Measurements from ENCODE around the gene PLCH2.

Gene PLCH2

GRCh38 chr1:2429780-2430591 lies 46.1 kb upstream of the PLCH2 start:
- TF ChIP-seq CTCF (IDR thresholded peaks at IDR 0.05; ENCODE audit: unreplicated experiment in 3 of 3) = no peak
- H3K9me3 Mint-ChIP-seq = no peaks in the 10 kb centered on the region
- peaks cover 18% of the 10 kb centered on the region for H3K27me3 Mint-ChIP-seq (ENCODE audit: low read depth)
- no peaks in the 10 kb centered on the region for H3K4me1 Mint-ChIP-seq
- no peaks in the 10 kb centered on the region for H3K36me3 Mint-ChIP-seq (ENCODE audit: low read depth)
- no peak overlapping the region for H3K27ac Mint-ChIP-seq
- H3K4me3 Mint-ChIP-seq = no peak overlapping the region

- no peak for TF ChIP-seq CTCF (IDR thresholded peaks at IDR 0.05; ENCODE audit: unreplicated experiment in 3 of 3)
- H3K27me3 Mint-ChIP-seq (ENCODE audit: low read depth) = peaks cover 23% of the 10 kb centered on the region
Measured at GRCh38 chr1:2430592-2430973, 45.5 kb upstream of the PLCH2 start.

DNA sequence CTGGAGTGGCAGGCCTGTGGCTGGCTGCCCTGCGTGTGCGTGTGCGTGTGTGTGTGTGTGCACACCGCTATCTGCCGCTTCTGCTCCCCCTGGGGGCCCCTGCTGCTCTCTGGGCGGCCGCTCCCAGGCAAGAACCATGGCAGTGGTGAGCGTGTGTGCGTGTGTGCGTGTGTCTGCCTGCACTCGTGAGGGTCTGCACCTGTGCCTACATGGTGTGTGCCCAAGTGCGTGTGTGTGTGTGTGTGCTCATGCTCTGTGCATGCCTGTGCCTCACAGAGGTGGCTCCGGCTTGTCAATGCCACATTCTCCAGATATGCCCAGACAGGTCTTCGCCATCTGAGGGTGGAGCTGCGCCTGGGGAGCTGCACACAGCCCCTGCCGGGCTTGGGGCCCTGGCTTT lies 45.0 kb upstream of the PLCH2 start:
- no peak for TF ChIP-seq CTCF (IDR thresholded peaks at IDR 0.05; ENCODE audit: unreplicated experiment in 3 of 3)
- no peaks in the 10 kb centered on the region for H3K9me3 Mint-ChIP-seq
- no peak overlapping the region for H3K27ac Mint-ChIP-seq
- H3K36me3 Mint-ChIP-seq (ENCODE audit: low read depth) = no peaks in the 10 kb centered on the region
- H3K27me3 Mint-ChIP-seq (ENCODE audit: low read depth) = peaks cover 24% of the 10 kb centered on the region
- H3K4me3 Mint-ChIP-seq = no peak overlapping the region
- H3K4me1 Mint-ChIP-seq = no peaks in the 10 kb centered on the region

More at GRCh38 chr1:2430592-2430973, 45.5 kb upstream of the PLCH2 start:
- Mint-ChIP-seq H3K27ac (no peak overlapping the region), H3K9me3 (no peaks in the 10 kb centered on the region), H3K4me3 (no peak overlapping the region), H3K36me3 (ENCODE audit: low read depth) (no peaks in the 10 kb centered on the region), H3K4me1 (no peaks in the 10 kb centered on the region)

- Mint-ChIP-seq H3K4me1 (no peaks in the 10 kb centered on the region), H3K27me3 (ENCODE audit: low read depth) (peaks cover 24% of the 10 kb centered on the region)
Measured at GRCh38 chr1:2431518-2431917, 44.6 kb upstream of the PLCH2 start.

GRCh38 chr1:2432441-2432844 lies 43.6 kb upstream of the PLCH2 start:
- H3K27me3 Mint-ChIP-seq (ENCODE audit: low read depth) = peaks cover 28% of the 10 kb centered on the region
- no peaks in the 10 kb centered on the region for H3K4me1 Mint-ChIP-seq
- H3K9me3 Mint-ChIP-seq = no peaks in the 10 kb centered on the region
- no peak overlapping the region for H3K27ac Mint-ChIP-seq
- H3K4me3 Mint-ChIP-seq = no peak overlapping the region
- no peak for TF ChIP-seq CTCF (IDR thresholded peaks at IDR 0.05; ENCODE audit: unreplicated experiment in 3 of 3)
- no peaks in the 10 kb centered on the region for H3K36me3 Mint-ChIP-seq (ENCODE audit: low read depth)

More at GRCh38 chr1:2431518-2431917, 44.6 kb upstream of the PLCH2 start:
- no peaks in the 10 kb centered on the region for H3K36me3 Mint-ChIP-seq (ENCODE audit: low read depth)
- no peak overlapping the region for H3K4me3 Mint-ChIP-seq
- no peaks in the 10 kb centered on the region for H3K9me3 Mint-ChIP-seq
- no peak overlapping the region for H3K27ac Mint-ChIP-seq
- no peak for TF ChIP-seq CTCF (IDR thresholded peaks at IDR 0.05; ENCODE audit: unreplicated experiment in 3 of 3)

DNA sequence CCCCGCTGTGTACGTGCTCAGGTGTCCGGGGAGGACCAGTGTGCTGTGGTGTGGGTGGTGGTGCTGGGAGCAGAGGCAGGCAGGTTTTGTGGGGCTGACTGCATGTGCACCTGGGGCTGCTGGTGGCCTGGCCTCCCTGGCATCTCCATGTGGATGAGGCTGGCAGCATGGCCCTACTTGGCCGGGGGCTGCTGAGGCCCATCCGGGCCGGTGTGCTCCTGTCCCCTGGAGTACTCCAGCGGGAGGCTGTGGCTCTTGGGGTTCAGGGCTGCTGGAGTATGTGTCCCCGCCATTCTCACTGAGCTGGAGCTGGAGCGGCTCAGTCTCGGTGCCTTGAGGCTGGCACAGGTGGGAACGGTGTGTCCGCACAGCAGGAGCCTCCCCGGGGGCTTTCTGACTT lies 42.9 kb upstream of the PLCH2 start:
- Mint-ChIP-seq H3K27ac (no peak overlapping the region), H3K9me3 (no peaks in the 10 kb centered on the region), H3K36me3 (ENCODE audit: low read depth) (no peaks in the 10 kb centered on the region), H3K4me1 (no peaks in the 10 kb centered on the region), H3K27me3 (ENCODE audit: low read depth) (peaks cover 33% of the 10 kb centered on the region), H3K4me3 (no peak overlapping the region)
- TF ChIP-seq CTCF (IDR thresholded peaks at IDR 0.05; ENCODE audit: unreplicated experiment in 3 of 3) = no peak

Measured in nephron (organoid).